ENCODE measurements around the gene CYP1A1. TPM values are rescaled to one million over a fixed set of nuclear protein-coding genes. Genes with fewer than 3 reads are reported as not detected.

Gene CYP1A1
- total and polyA plus RNA-seq, 9 of the 15 experiments (the other 6 are each of a cell fraction or from before 2014, with no cell fraction given) = 0.04 to 0.13 (median 0.05) TPM; not detected in 5

DNA sequence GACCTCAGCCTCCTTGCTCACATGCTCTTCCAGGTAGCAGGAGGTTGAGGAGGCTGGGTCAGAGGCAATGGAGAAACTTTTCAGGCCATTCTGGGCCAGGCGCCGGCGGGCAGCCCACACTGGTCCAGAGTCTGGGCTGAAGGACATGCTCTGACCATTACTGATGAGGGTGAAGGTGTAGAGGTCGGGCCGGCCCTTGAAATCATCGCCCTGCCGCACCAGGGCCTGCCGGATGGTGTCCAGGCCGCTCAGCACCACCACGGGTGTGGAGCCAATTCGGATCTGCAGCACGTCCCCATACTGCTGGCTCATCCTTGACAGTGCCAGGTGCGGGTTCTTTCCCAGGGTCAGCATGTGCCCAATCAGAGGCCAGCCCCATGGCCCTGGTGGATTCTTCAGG is 2.7 kb downstream of the CYP1A1 start:
- no peak overlapping the region for H3K27ac ChIP-seq (ENCODE audit: extremely low read depth, low read depth, low read length)
- intact Hi-C loops (cut with micrococcal nuclease) (no loop called here), in situ Hi-C loops (cut with MboI) (no loop called here)
- no peaks in the 10 kb centered on the region for H4K20me1 ChIP-seq (replicated peaks; ENCODE audit: control insufficient read depth, insufficient read depth, low read length)
- H3K79me2 ChIP-seq (ENCODE audit: control insufficient read depth, insufficient read depth, low read length) = no peaks in the 10 kb centered on the region
- peaks cover 5 to 19% of the 10 kb centered on the region in 2 experiments; a peak in 2 of 5 replicates for H3K4me1 ChIP-seq (replicated peaks in 1 of 2; ENCODE audit: control insufficient read depth in 2 of 2, insufficient read depth in 2 of 2, low read length in 2 of 2)
- DNase-seq (ENCODE audit: extremely low read depth in 1 of 4, low spot score in 3 of 4) = no peak
- H3K9ac ChIP-seq (ENCODE audit: insufficient read depth in 1 of 2, low read depth in 2 of 2, low read length in 2 of 2) = peak overlapping the region in 1 of 2 experiments; percentile 23; a peak in 2 of 4 replicates
- no peak for FAIRE-seq
- WGBS (ENCODE audit: insufficient coverage, low coverage, missing lambda C conversion rate) = 5% methylated on average over 13 of the region's 13 CpGs
- no peak overlapping the region for H3K4me2 ChIP-seq (ENCODE audit: insufficient read depth, low read length)
- no peaks in the 10 kb centered on the region for H3K9me1 ChIP-seq (ENCODE audit: control insufficient read depth, insufficient read depth, low read length)
- no TSS peak for BruUV-seq (replicated peaks)
- H3K9me3 ChIP-seq (replicated peaks; ENCODE audit: control insufficient read depth, insufficient read depth, low read depth, low read length) = no peaks in the 10 kb centered on the region
- no peak for TF ChIP-seq GATA2 (CRISPR knock-in tag; IDR thresholded peaks at IDR 0.05)
- no peak for TF ChIP-seq CHD4 (IDR thresholded peaks at IDR 0.05; ENCODE audit: insufficient read depth, insufficient replicate concordance, low read depth, low read length, poor library complexity, severe bottlenecking)
- TF ChIP-seq DLX4 (CRISPR knock-in tag; IDR thresholded peaks at IDR 0.05) = no peak
- CTCF ChIA-PET (ENCODE audit: low intra/inter-chr PET ratio) = no interaction called here
- H3K27me3 ChIP-seq (ENCODE audit: control insufficient read depth in 2 of 2, insufficient read depth in 2 of 2, low read length in 2 of 2) = peaks cover 39 to 76% of the 10 kb centered on the region in 2 experiments
- no peak overlapping the region for H2AFZ ChIP-seq (ENCODE audit: low read depth, low read length)
- POLR2A ChIA-PET = no interaction called here
- no peak for ATAC-seq
- H3K4me3 ChIP-seq = no peak overlapping the region
- H3K36me3 ChIP-seq (ENCODE audit: control insufficient read depth, insufficient read depth, low read length) = no peaks in the 10 kb centered on the region

DNA sequence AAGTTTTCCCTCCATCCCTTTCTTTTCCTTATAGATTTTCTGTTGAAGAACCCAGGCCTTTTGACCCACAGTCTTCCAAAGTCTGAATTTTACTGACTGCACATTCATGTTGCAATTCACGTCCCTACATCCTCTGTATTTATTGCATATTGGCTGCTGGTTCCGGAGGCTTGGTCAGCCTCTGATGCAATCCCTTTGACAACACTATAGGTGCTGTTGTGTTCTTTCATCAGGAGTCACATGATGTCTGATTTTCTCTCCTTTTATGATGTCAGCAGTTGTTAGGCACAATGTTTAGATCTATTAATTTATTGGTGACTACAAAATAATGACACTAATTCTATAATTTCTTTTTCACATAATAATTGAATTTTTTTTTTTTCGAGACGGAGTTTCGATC is 8.7 kb downstream of the CYP1A1 start:
- H3K4me1 ChIP-seq (replicated peaks in 1 of 2; ENCODE audit: control insufficient read depth in 2 of 2, insufficient read depth in 2 of 2, low read length in 2 of 2) = peaks cover 0 to 2% of the 10 kb centered on the region in 2 experiments; a peak in 1 of 5 replicates
- no peaks in the 10 kb centered on the region for H3K79me2 ChIP-seq (ENCODE audit: control insufficient read depth, insufficient read depth, low read length)
- peaks cover 19 to 29% of the 10 kb centered on the region in 2 experiments for H3K27me3 ChIP-seq (ENCODE audit: control insufficient read depth in 2 of 2, insufficient read depth in 2 of 2, low read length in 2 of 2)
- no peak overlapping the region for H3K9ac ChIP-seq (ENCODE audit: insufficient read depth in 1 of 2, low read depth in 2 of 2, low read length in 2 of 2)
- H2AFZ ChIP-seq (ENCODE audit: low read depth, low read length) = no peak overlapping the region
- no peaks in the 10 kb centered on the region for H3K36me3 ChIP-seq (ENCODE audit: control insufficient read depth, insufficient read depth, low read length)
- no peaks in the 10 kb centered on the region for H3K9me3 ChIP-seq (replicated peaks; ENCODE audit: control insufficient read depth, insufficient read depth, low read depth, low read length)
- no peaks in the 10 kb centered on the region for H4K20me1 ChIP-seq (replicated peaks; ENCODE audit: control insufficient read depth, insufficient read depth, low read length)
- in situ Hi-C loops (cut with MboI) (no loop called here), intact Hi-C loops (cut with micrococcal nuclease) (no loop called here)
- WGBS (ENCODE audit: insufficient coverage, low coverage, missing lambda C conversion rate) = 34% methylated on average over 5 of the region's 5 CpGs
- ATAC-seq (peak; percentile 79), DNase-seq (ENCODE audit: extremely low read depth in 1 of 4, low spot score in 3 of 4) (peak in 1 of 4 experiments; percentile 3), FAIRE-seq (no peak)
- no peaks in the 10 kb centered on the region for H3K9me1 ChIP-seq (ENCODE audit: control insufficient read depth, insufficient read depth, low read length)
- BruUV-seq (replicated peaks) = no TSS peak
- no peak overlapping the region for H3K27ac ChIP-seq (ENCODE audit: extremely low read depth, low read depth, low read length)
- POLR2A ChIA-PET = interaction anchor here (0.6 kb wide), 1 partner anchor 20 kb away, joined by 3 read pairs; no protein-coding TSS in a partner anchor
- no peak overlapping the region for H3K4me2 ChIP-seq (ENCODE audit: insufficient read depth, low read length)
- CTCF ChIA-PET (ENCODE audit: low intra/inter-chr PET ratio) = no interaction called here
- H3K4me3 ChIP-seq = no peak overlapping the region
- TF ChIP-seq KAT7 (CRISPR knock-in tag; IDR thresholded peaks at IDR 0.05; ENCODE audit: borderline replicate concordance) (no peak), ZNF583 (CRISPR knock-in tag; IDR thresholded peaks at IDR 0.05) (no peak), RAD51 (IDR thresholded peaks at IDR 0.05; ENCODE audit: borderline replicate concordance, low read depth) (peak; percentile 58; the same call in 1 of the 2 replicates), FOXK2 (conservative IDR thresholded peaks at IDR 0.05 in 1 of 2, IDR thresholded peaks at IDR 0.05 in 1 of 2; ENCODE audit: low read depth in 2 of 2) (no peak), ZFP1 (CRISPR knock-in tag; IDR thresholded peaks at IDR 0.05) (no peak), ZBTB12 (CRISPR knock-in tag; IDR thresholded peaks at IDR 0.05) (no peak), PHB2 (IDR thresholded peaks at IDR 0.05; ENCODE audit: low read depth) (no peak), E2F8 (IDR thresholded peaks at IDR 0.05; ENCODE audit: low read depth, partially characterized antibody) (no peak)
